Trophoblast cell (in vitro differentiated cells and primary cell): Measurements from ENCODE around the gene ZPBP2.

Source experiments
- DNase-seq, 2 donors: peaks; one replicate each; pipeline ENCODE4 v3.0.0-alpha.2; 2016
- H2AFZ ChIP-seq: 2 replicates; pipeline ENCODE4 v1.6.1; 2013; ENCODE audit warnings: low read length, moderate library complexity, mild to moderate bottlenecking; ENCODE audit not compliant: insufficient read depth, poor library complexity
- H2AK5ac ChIP-seq: 2 replicates; pipeline ENCODE4 v1.6.1; 2013; ENCODE audit warnings: mild to moderate bottlenecking, low read length
- H2BK120ac ChIP-seq: 2 replicates; pipeline ENCODE4 v1.6.1; 2013; ENCODE audit warnings: low read length, mild to moderate bottlenecking, moderate library complexity; ENCODE audit not compliant: insufficient read depth, poor library complexity
- H2BK12ac ChIP-seq: 2 replicates; pipeline ENCODE4 v1.6.1; 2013; ENCODE audit warnings: mild to moderate bottlenecking, low read length, moderate library complexity
- H2BK5ac ChIP-seq: 2 replicates; pipeline ENCODE4 v1.6.1; 2013; ENCODE audit warnings: low read length, low read depth, moderate library complexity, mild to moderate bottlenecking; ENCODE audit not compliant: poor library complexity
- H3K14ac ChIP-seq: 2 replicates; pipeline ENCODE4 v1.6.1; 2013; ENCODE audit warnings: mild to moderate bottlenecking, low read length
- H3K18ac ChIP-seq: 2 replicates; pipeline ENCODE4 v1.6.1; 2013; ENCODE audit warnings: mild to moderate bottlenecking, low read length
- H3K23ac ChIP-seq: 2 replicates; pipeline ENCODE4 v1.6.1; 2013; ENCODE audit warnings: low read length
- H3K27ac ChIP-seq: 2 replicates; pipeline ENCODE4 v1.5.1; 2013; ENCODE audit warnings: low read depth, mild to moderate bottlenecking, inconsistent platforms, low read length, moderate library complexity
- H3K27me3 ChIP-seq: 2 replicates; pipeline ENCODE4 v1.6.1; 2013; ENCODE audit warnings: inconsistent platforms, mild to moderate bottlenecking, low read length, moderate library complexity; ENCODE audit not compliant: insufficient read depth
- H3K36me3 ChIP-seq, 2 experiments: 1 replicate in 1 of 2; 2 replicates in 1 of 2; pipeline ENCODE4 v1.6.1; 2013; ENCODE audit warnings: low read length in 2 of 2, mild to moderate bottlenecking in 2 of 2, moderate library complexity in 1 of 2; ENCODE audit not compliant: insufficient read depth in 2 of 2, control insufficient read depth in 1 of 2
- H3K4ac ChIP-seq: 2 replicates; pipeline ENCODE4 v1.6.1; 2013; ENCODE audit warnings: low read depth, mild to moderate bottlenecking, low read length, moderate library complexity
- H3K4me1 ChIP-seq, 2 experiments: 1 replicate in 1 of 2; 2 replicates in 1 of 2; pipeline ENCODE4 v1.6.1; 2013; ENCODE audit warnings: low read length in 2 of 2, mild to moderate bottlenecking in 2 of 2, moderate library complexity in 1 of 2; ENCODE audit not compliant: insufficient read depth in 2 of 2, control insufficient read depth in 1 of 2
- H3K4me2 ChIP-seq: 2 replicates; pipeline ENCODE4 v1.6.1; 2013; ENCODE audit warnings: inconsistent platforms, mild to moderate bottlenecking, low read length, moderate library complexity
- H3K4me3 ChIP-seq: 2 replicates; pipeline ENCODE4 v1.5.1; 2013; ENCODE audit warnings: mild to moderate bottlenecking, low read depth, low read length, inconsistent platforms
- H3K79me1 ChIP-seq: one replicate; pipeline ENCODE4 v1.6.1; 2013; ENCODE audit warnings: low read length
- H3K79me2 ChIP-seq: 2 replicates; pipeline ENCODE4 v1.6.1; 2013; ENCODE audit warnings: low read length, mild to moderate bottlenecking; ENCODE audit not compliant: control insufficient read depth, insufficient read depth, poor library complexity
- H3K9ac ChIP-seq: 2 replicates; pipeline ENCODE4 v1.6.1; 2013; ENCODE audit warnings: mild to moderate bottlenecking, low read length
- H3K9me3 ChIP-seq: 2 replicates; pipeline ENCODE4 v1.6.1; 2013; ENCODE audit warnings: low read depth, mild to moderate bottlenecking, control low read depth, inconsistent platforms, low read length; ENCODE audit not compliant: insufficient read depth
- H4K12ac ChIP-seq: 2 replicates; pipeline ENCODE4 v1.6.1; 2013; ENCODE audit warnings: low read depth, mild to moderate bottlenecking, low read length, moderate library complexity
- H4K8ac ChIP-seq: 2 replicates; pipeline ENCODE4 v1.6.1; 2013; ENCODE audit warnings: low read depth, mild to moderate bottlenecking, low read length, moderate library complexity
- H4K91ac ChIP-seq: one replicate; pipeline ENCODE4 v1.6.1; 2013; ENCODE audit warnings: low read depth, mild to moderate bottlenecking, low read length, moderate library complexity
- WGBS: extraction: QIAGEN DNeasy Blood & Tissue Kit; methylation state at CpG from one replicate; pipeline ENCODE4 v1.1.7; 2013; ENCODE audit warnings: missing lambda C conversion rate; ENCODE audit not compliant: insufficient read length, insufficient coverage; ENCODE audit errors: extremely low coverage; 5-methylcytosine and 5-hydroxymethylcytosine counted together

Gene ZPBP2

GRCh38 chr17:39889200-39889599, 21.2 kb downstream of the ZPBP2 start:
- H3K4me2 ChIP-seq: no peak overlapping the region
- H2BK12ac ChIP-seq: no peak overlapping the region

GRCh38 chr17:39894681-39895376, 26.8 kb downstream of the ZPBP2 start:
- Histone ChIP-seq H3K9ac (no peak overlapping the region), H3K4me3 (no peak overlapping the region), H3K18ac (no peak overlapping the region), H3K79me2 (no peaks in the 10 kb centered on the region), H2AFZ (no peak overlapping the region), H3K4me1 (no peaks in the 10 kb centered on the region), H2BK5ac (no peak overlapping the region), H3K23ac (no peak overlapping the region), H3K36me3 (no peaks in the 10 kb centered on the region), H4K8ac (no peak overlapping the region), H4K12ac (no peak overlapping the region), H3K79me1 (no peaks in the 10 kb centered on the region), H3K4ac (no peak overlapping the region), H3K27ac (no peak overlapping the region), H3K9me3 (no peaks in the 10 kb centered on the region), H2AK5ac (no peak overlapping the region), H3K4me2 (no peak overlapping the region), H2BK120ac (no peak overlapping the region), H3K27me3 (no peaks in the 10 kb centered on the region), H4K91ac (no peak overlapping the region), H3K14ac (no peak overlapping the region), H2BK12ac (no peak overlapping the region)
- DNase-seq: no peak
- WGBS: no CpG with 5 or more reads among the region's 3 CpGs

More at GRCh38 chr17:39889200-39889599, 21.2 kb downstream of the ZPBP2 start:
- Histone ChIP-seq H3K27me3 (no peaks in the 10 kb centered on the region), H3K9me3 (no peaks in the 10 kb centered on the region), H4K8ac (no peak overlapping the region), H3K14ac (no peak overlapping the region), H3K79me1 (no peaks in the 10 kb centered on the region), H3K36me3 (no peaks in the 10 kb centered on the region), H2BK5ac (no peak overlapping the region), H3K9ac (no peak overlapping the region), H3K79me2 (no peaks in the 10 kb centered on the region), H2BK120ac (no peak overlapping the region), H3K23ac (no peak overlapping the region), H3K18ac (no peak overlapping the region), H4K12ac (no peak overlapping the region), H4K91ac (no peak overlapping the region), H3K4me3 (no peak overlapping the region), H3K4ac (no peak overlapping the region), H2AK5ac (no peak overlapping the region), H3K4me1 (no peaks in the 10 kb centered on the region), H2AFZ (no peak overlapping the region), H3K27ac (no peak overlapping the region)
- no peak for DNase-seq
- no CpG with 5 or more reads among the region's 2 CpGs for WGBS

- no CpG with 5 or more reads among the region's 4 CpGs for WGBS
- no peak overlapping the region for H4K8ac ChIP-seq
- no peak overlapping the region for H2AK5ac ChIP-seq
- no peak overlapping the region for H2BK120ac ChIP-seq
- H3K14ac ChIP-seq: no peak overlapping the region
- no peak overlapping the region for H4K91ac ChIP-seq
- no peaks in the 10 kb centered on the region for H3K79me2 ChIP-seq
- H3K79me1 ChIP-seq: no peaks in the 10 kb centered on the region
- no peak overlapping the region for H3K23ac ChIP-seq
- H2BK5ac ChIP-seq: no peak overlapping the region
- no peak overlapping the region for H3K4ac ChIP-seq
- H3K9me3 ChIP-seq: no peaks in the 10 kb centered on the region
- H3K36me3 ChIP-seq: peaks cover 0 to 2% of the 10 kb centered on the region in 2 experiments
- no peak overlapping the region for H3K4me3 ChIP-seq
- no peaks in the 10 kb centered on the region for H3K27me3 ChIP-seq
- DNase-seq: no peak
- no peak overlapping the region for H2AFZ ChIP-seq
- no peak overlapping the region for H4K12ac ChIP-seq
- H3K4me1 ChIP-seq: no peaks in the 10 kb centered on the region
- H3K9ac ChIP-seq: no peak overlapping the region
- H3K27ac ChIP-seq: no peak overlapping the region
- H2BK12ac ChIP-seq: no peak overlapping the region
- H3K18ac ChIP-seq: no peak overlapping the region
- H3K4me2 ChIP-seq: no peak overlapping the region
Measured at GRCh38 chr17:39898088-39898487, 30.1 kb downstream of the ZPBP2 start.

GRCh38 chr17:39899215-39899614, 31.2 kb downstream of the ZPBP2 start:
- no peaks in the 10 kb centered on the region for H3K79me2 ChIP-seq

More at GRCh38 chr17:39899215-39899614, 31.2 kb downstream of the ZPBP2 start:
- Histone ChIP-seq H3K36me3 (peaks cover 0 to 2% of the 10 kb centered on the region in 2 experiments), H3K4me1 (no peaks in the 10 kb centered on the region), H3K9ac (no peak overlapping the region), H3K4me2 (no peak overlapping the region), H3K27me3 (no peaks in the 10 kb centered on the region), H2BK5ac (no peak overlapping the region), H3K4me3 (no peak overlapping the region), H3K4ac (no peak overlapping the region), H3K23ac (no peak overlapping the region), H2AFZ (no peak overlapping the region), H4K91ac (no peak overlapping the region), H2BK12ac (no peak overlapping the region), H3K18ac (no peak overlapping the region), H2BK120ac (no peak overlapping the region), H3K14ac (no peak overlapping the region), H3K27ac (no peak overlapping the region), H4K8ac (no peak overlapping the region), H3K9me3 (no peaks in the 10 kb centered on the region), H3K79me1 (no peaks in the 10 kb centered on the region), H2AK5ac (no peak overlapping the region), H4K12ac (no peak overlapping the region)
- peak in 1 of 2 donors; percentile 43 for DNase-seq
